OCI-LY1 (cell line): ENCODE results near the gene ANKFN1.

Source experiments
- H2AFZ ChIP-seq: fragments of 200-600 bp; sonication (generic), shearing (Covaris generic); 2 replicates; pipeline ENCODE4 v1.6.0; 2014; ENCODE audit warnings: antibody characterized with exemption, mild to moderate bottlenecking, low read length
- H3F3A ChIP-seq: fragments of 200-600 bp; sonication (generic), shearing (Covaris generic); 2 replicates; pipeline ENCODE4 v1.6.0; 2014; ENCODE audit warnings: mild to moderate bottlenecking, antibody characterized with exemption, low read length, moderate library complexity; ENCODE audit not compliant: insufficient read depth
- H3K27ac ChIP-seq: fragments of 200-600 bp; sonication (generic); 2 replicates; pipeline ENCODE4 v1.5.1; 2014; ENCODE audit warnings: low read length, mixed run types, mild to moderate bottlenecking, low read depth; ENCODE audit not compliant: poor library complexity, severe bottlenecking
- H3K27me3 ChIP-seq: fragments of 200-600 bp; sonication (generic); 2 replicates; pipeline ENCODE4 v1.6.0; 2014; ENCODE audit warnings: antibody characterized with exemption, mild to moderate bottlenecking, low read length, moderate library complexity; ENCODE audit not compliant: insufficient read depth
- H3K36me3 ChIP-seq: fragments of 200-600 bp; sonication (generic); 2 replicates; pipeline ENCODE4 v1.6.1; 2014; ENCODE audit warnings: mild to moderate bottlenecking, antibody characterized with exemption, low read length, moderate library complexity, mixed read lengths; ENCODE audit not compliant: insufficient read depth
- H3K4me1 ChIP-seq: fragments of 200-600 bp; sonication (generic); 2 replicates; pipeline ENCODE4 v1.5.1; 2014; ENCODE audit warnings: mild to moderate bottlenecking, low read length, moderate library complexity; ENCODE audit not compliant: insufficient read depth, severe bottlenecking
- H3K4me2 ChIP-seq: fragments of 200-600 bp; sonication (generic), shearing (Covaris generic); 2 replicates; pipeline ENCODE4 v1.6.1; 2014; ENCODE audit warnings: low read length
- H3K4me3 ChIP-seq: fragments of 200-600 bp; sonication (generic); 2 replicates; pipeline ENCODE4 v1.5.1; 2014; ENCODE audit warnings: low read length, low read depth, mild to moderate bottlenecking, mixed read lengths; ENCODE audit not compliant: poor library complexity, severe bottlenecking
- H3K79me2 ChIP-seq: fragments of 200-600 bp; shearing (Covaris generic); 2 replicates; pipeline ENCODE4 v1.6.1; 2016; ENCODE audit warnings: mixed run types, low read length, mixed read lengths; ENCODE audit not compliant: insufficient read depth
- H3K9ac ChIP-seq: fragments of 200-600 bp; sonication (generic), shearing (Covaris generic); 2 replicates; pipeline ENCODE4 v1.6.1; 2014; ENCODE audit warnings: mild to moderate bottlenecking, low read length, mixed read lengths
- H3K9me2 ChIP-seq: fragments of 200-600 bp; sonication (generic), shearing (Covaris generic); 2 replicates; pipeline ENCODE4 v1.6.1; 2014; ENCODE audit warnings: low read depth, mild to moderate bottlenecking, low read length, mixed read lengths
- H3K9me3 ChIP-seq: fragments of 200-600 bp; shearing (Covaris generic); 2 replicates; pipeline ENCODE4 v1.6.1; 2014; ENCODE audit warnings: low read length, mixed read lengths
- H4K20me1 ChIP-seq: fragments of 200-600 bp; sonication (generic), shearing (Covaris generic); 2 replicates; pipeline ENCODE4 v1.6.0; 2016; ENCODE audit warnings: mild to moderate bottlenecking, low read length; ENCODE audit not compliant: insufficient read depth
- EZH2 ChIP-seq: fragments of 200-600 bp; sonication (generic), shearing (Covaris generic); IDR thresholded peaks from 2 replicates; pipeline ENCODE4 v1.8.0; 2017; ENCODE audit warnings: borderline replicate concordance, mixed run types, mild to moderate bottlenecking, antibody characterized with exemption, low read length, moderate library complexity, mixed read lengths
- TF ChIP-seq, protein P1 (sequence below): fragments of 200-600 bp; sonication (generic), shearing (Covaris generic); IDR thresholded peaks from 2 replicates; pipeline ENCODE4 v1.5.1; 2017; ENCODE audit warnings: mild to moderate bottlenecking, antibody characterized with exemption, low read length, moderate library complexity, mixed read lengths

The ANKFN1 gene

DNA sequence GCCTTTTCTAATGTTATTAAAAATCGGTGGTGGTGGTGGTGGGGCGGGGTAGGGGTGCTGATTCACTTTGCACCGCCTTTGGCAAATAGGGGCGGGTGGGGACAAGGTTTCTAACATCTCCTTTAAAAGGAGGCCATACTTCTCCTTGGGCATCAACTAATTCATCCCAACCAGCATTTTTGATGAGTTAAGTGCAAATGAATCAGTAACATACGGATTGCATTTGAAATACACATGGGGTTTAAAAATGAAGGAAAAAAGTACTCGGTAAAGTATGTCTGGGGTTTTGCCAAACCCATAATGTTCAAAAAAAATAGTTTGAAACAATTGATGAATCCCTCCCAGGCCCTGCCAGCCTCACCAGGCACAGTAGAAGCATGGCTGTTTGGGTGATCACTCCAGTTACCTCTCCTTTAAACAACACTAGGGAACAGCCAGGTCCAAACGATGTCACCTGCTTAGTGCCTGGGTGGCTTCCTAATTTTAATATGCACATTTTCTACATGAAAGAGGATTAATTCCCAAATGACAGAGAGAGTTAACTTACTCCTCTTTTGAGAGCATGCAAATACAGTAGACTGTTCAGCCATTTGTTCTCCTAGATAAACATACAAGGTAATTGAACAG, 107.2 kb downstream of the ANKFN1 start:
- TF ChIP-seq, protein P1, sequence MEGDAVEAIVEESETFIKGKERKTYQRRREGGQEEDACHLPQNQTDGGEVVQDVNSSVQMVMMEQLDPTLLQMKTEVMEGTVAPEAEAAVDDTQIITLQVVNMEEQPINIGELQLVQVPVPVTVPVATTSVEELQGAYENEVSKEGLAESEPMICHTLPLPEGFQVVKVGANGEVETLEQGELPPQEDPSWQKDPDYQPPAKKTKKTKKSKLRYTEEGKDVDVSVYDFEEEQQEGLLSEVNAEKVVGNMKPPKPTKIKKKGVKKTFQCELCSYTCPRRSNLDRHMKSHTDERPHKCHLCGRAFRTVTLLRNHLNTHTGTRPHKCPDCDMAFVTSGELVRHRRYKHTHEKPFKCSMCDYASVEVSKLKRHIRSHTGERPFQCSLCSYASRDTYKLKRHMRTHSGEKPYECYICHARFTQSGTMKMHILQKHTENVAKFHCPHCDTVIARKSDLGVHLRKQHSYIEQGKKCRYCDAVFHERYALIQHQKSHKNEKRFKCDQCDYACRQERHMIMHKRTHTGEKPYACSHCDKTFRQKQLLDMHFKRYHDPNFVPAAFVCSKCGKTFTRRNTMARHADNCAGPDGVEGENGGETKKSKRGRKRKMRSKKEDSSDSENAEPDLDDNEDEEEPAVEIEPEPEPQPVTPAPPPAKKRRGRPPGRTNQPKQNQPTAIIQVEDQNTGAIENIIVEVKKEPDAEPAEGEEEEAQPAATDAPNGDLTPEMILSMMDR = no peak
- no peak for TF ChIP-seq EZH2
- no peaks in the 10 kb centered on the region for H3K9me2 ChIP-seq
- no peaks in the 10 kb centered on the region for H3K4me1 ChIP-seq
- no peak overlapping the region for H3K27ac ChIP-seq
- H3K9me3 ChIP-seq = no peaks in the 10 kb centered on the region
- no peak overlapping the region for H3K4me3 ChIP-seq
- H3K9ac ChIP-seq = no peak overlapping the region
- H3K27me3 ChIP-seq = no peaks in the 10 kb centered on the region
- no peak overlapping the region for H3K4me2 ChIP-seq
- H3K36me3 ChIP-seq = no peaks in the 10 kb centered on the region
- no peaks in the 10 kb centered on the region for H3F3A ChIP-seq
- no peaks in the 10 kb centered on the region for H4K20me1 ChIP-seq
- H2AFZ ChIP-seq = no peak overlapping the region
- no peaks in the 10 kb centered on the region for H3K79me2 ChIP-seq

- Histone ChIP-seq H3K4me3 (no peak overlapping the region), H3K9me2 (no peaks in the 10 kb centered on the region), H3K4me2 (no peak overlapping the region), H3K4me1 (no peaks in the 10 kb centered on the region), H3K79me2 (no peaks in the 10 kb centered on the region), H3K9me3 (no peaks in the 10 kb centered on the region), H3F3A (no peaks in the 10 kb centered on the region), H3K27me3 (no peaks in the 10 kb centered on the region), H3K36me3 (no peaks in the 10 kb centered on the region), H3K9ac (no peak overlapping the region), H3K27ac (no peak overlapping the region), H2AFZ (no peak overlapping the region), H4K20me1 (no peaks in the 10 kb centered on the region)
- TF ChIP-seq EZH2 = no peak
- TF ChIP-seq, protein P1 = no peak
These were observed 109.5 kb downstream of the ANKFN1 start for GRCh38 chr17:56262803-56263202.

- TF ChIP-seq, protein P1 = no peak
- TF ChIP-seq EZH2 = no peak
- Histone ChIP-seq H3K27me3 (no peaks in the 10 kb centered on the region), H3K4me3 (no peak overlapping the region), H3K4me2 (no peak overlapping the region), H3K9ac (no peak overlapping the region), H3K36me3 (no peaks in the 10 kb centered on the region), H3F3A (no peaks in the 10 kb centered on the region), H4K20me1 (no peaks in the 10 kb centered on the region), H3K4me1 (no peaks in the 10 kb centered on the region), H3K9me3 (no peaks in the 10 kb centered on the region), H3K79me2 (no peaks in the 10 kb centered on the region), H3K9me2 (no peaks in the 10 kb centered on the region), H2AFZ (no peak overlapping the region), H3K27ac (no peak overlapping the region)
These were observed 116.5 kb downstream of the ANKFN1 start for GRCh38 chr17:56269556-56270389.
